CD4-positive, alpha-beta T cell treated with Interleukin-1 beta for 1 hour (primary cell): ENCODE data around the gene DGCR2.
"Not testable (repeated sequence)": the region's sequence is repeated elsewhere in the genome, so short reads cannot be mapped to it uniquely, and the experiment has no call there.

ENCODE experiments used
- DNase-seq, 2 donors: peaks; one replicate each; pipeline ENCODE4 v3.0.0-alpha.2; 2020 to 2022

DGCR2 gene

GRCh38 chr22:18996376-18996900 lies 125.8 kb downstream of the DGCR2 start:
- no peak for DNase-seq

GRCh38 chr22:18995327-18995711 lies 126.9 kb downstream of the DGCR2 start:
- DNase-seq = no peak

- DNase-seq = no peak
Observed at GRCh38 chr22:18994701-18995326, 127.4 kb downstream of the DGCR2 start.

- DNase-seq = no peak
Observed at GRCh38 chr22:18994056-18994455, 128.2 kb downstream of the DGCR2 start.

GRCh38 chr22:18992543-18993198 lies 129.5 kb downstream of the DGCR2 start:
- DNase-seq = no peak

- no peak for DNase-seq
Observed at GRCh38 chr22:18991821-18992442, 130.3 kb downstream of the DGCR2 start.

- no peak for DNase-seq
Observed at GRCh38 chr22:18991138-18991432, 131.1 kb downstream of the DGCR2 start.

GRCh38 chr22:18990355-18991137 lies 131.7 kb downstream of the DGCR2 start:
- DNase-seq = no peak

GRCh38 chr22:18988958-18989357 lies 133.3 kb downstream of the DGCR2 start:
- DNase-seq = no peak

- DNase-seq = peak in 1 of 2 donors; percentile 3
Observed at GRCh38 chr22:18987765-18988164, 134.4 kb downstream of the DGCR2 start.

- not testable (repeated sequence) for DNase-seq
Observed at GRCh38 chr22:18987114-18987513, 135.1 kb downstream of the DGCR2 start.
